ENCODE results near the gene ROR1. TPM values are rescaled to one million over a fixed set of nuclear protein-coding genes. Genes with fewer than 3 reads are reported as not detected.

Gene ROR1
- total and polyA plus RNA-seq, 9 of the 15 experiments (the other 6 are each of a cell fraction or from before 2014, with no cell fraction given): 0.02 TPM; not detected in 8

GRCh38 chr1:64060611-64061302 is 286.9 kb downstream of the ROR1 start:
- no TSS peak for BruUV-seq (replicated peaks)

GRCh38 chr1:64061430-64062104 is 287.8 kb downstream of the ROR1 start:
- no peak for FAIRE-seq
- H3K9ac ChIP-seq (ENCODE audit: insufficient read depth in 1 of 2, low read depth in 2 of 2, low read length in 2 of 2): no peak overlapping the region
- H3K79me2 ChIP-seq (ENCODE audit: control insufficient read depth, insufficient read depth, low read length): no peaks in the 10 kb centered on the region
- H3K4me2 ChIP-seq (ENCODE audit: insufficient read depth, low read length): no peak overlapping the region
- H3K9me3 ChIP-seq (replicated peaks; ENCODE audit: control insufficient read depth, insufficient read depth, low read depth, low read length): no peaks in the 10 kb centered on the region
- in situ Hi-C loops (cut with MboI): no loop called here
- H4K20me1 ChIP-seq (replicated peaks; ENCODE audit: control insufficient read depth, insufficient read depth, low read length): no peaks in the 10 kb centered on the region
- 0% methylated on average over 2 of the region's 2 CpGs for WGBS (ENCODE audit: insufficient coverage, low coverage, missing lambda C conversion rate)
- H3K9me1 ChIP-seq (ENCODE audit: control insufficient read depth, insufficient read depth, low read length): no peaks in the 10 kb centered on the region
- no peaks in the 10 kb centered on the region for H3K4me1 ChIP-seq (replicated peaks in 1 of 2; ENCODE audit: control insufficient read depth in 2 of 2, insufficient read depth in 2 of 2, low read length in 2 of 2)
- no peak overlapping the region for H2AFZ ChIP-seq (ENCODE audit: low read depth, low read length)
- no TSS peak for BruUV-seq (replicated peaks)
- H3K27me3 ChIP-seq (ENCODE audit: control insufficient read depth in 2 of 2, insufficient read depth in 2 of 2, low read length in 2 of 2): no peaks in the 10 kb centered on the region
- H3K4me3 ChIP-seq: no peak overlapping the region
- H3K36me3 ChIP-seq (ENCODE audit: control insufficient read depth, insufficient read depth, low read length): no peaks in the 10 kb centered on the region
- ATAC-seq: no peak
- CTCF ChIA-PET (ENCODE audit: low intra/inter-chr PET ratio): no interaction called here
- no peak for DNase-seq (ENCODE audit: extremely low read depth in 1 of 4, low spot score in 3 of 4)
- POLR2A ChIA-PET: no interaction called here
- intact Hi-C loops (cut with micrococcal nuclease): no loop called here
- H3K27ac ChIP-seq (ENCODE audit: extremely low read depth, low read depth, low read length): no peak overlapping the region
- TF ChIP-seq MXI1 (IDR thresholded peaks at IDR 0.05; ENCODE audit: low read depth, low read length): no peak
- TF ChIP-seq EGR1 (conservative IDR thresholded peaks at IDR 0.05): no peak
- TF ChIP-seq ZNF436 (CRISPR knock-in tag; IDR thresholded peaks at IDR 0.05): no peak
- no peak for TF ChIP-seq RAD51 (IDR thresholded peaks at IDR 0.05; ENCODE audit: borderline replicate concordance, low read depth)
- TF ChIP-seq ZNF277 (CRISPR knock-in tag; IDR thresholded peaks at IDR 0.05; ENCODE audit: borderline replicate concordance): no peak
- TF ChIP-seq ATF2 (CRISPR knock-in tag; IDR thresholded peaks at IDR 0.05): no peak
- no peak for TF ChIP-seq RNF2 (IDR thresholded peaks at IDR 0.05)
- TF ChIP-seq SNAPC5 (CRISPR knock-in tag; IDR thresholded peaks at IDR 0.05): no peak
- TF ChIP-seq ATF4 (CRISPR knock-in tag; IDR thresholded peaks at IDR 0.05): no peak

More at GRCh38 chr1:64060611-64061302, 286.9 kb downstream of the ROR1 start:
- TF ChIP-seq FOXA3 (CRISPR knock-in tag; conservative IDR thresholded peaks at IDR 0.05 in 1 of 2, IDR thresholded peaks at IDR 0.05 in 1 of 2): no peak
- TF ChIP-seq CBFA2T3 (IDR thresholded peaks at IDR 0.05): 0 out of 2 replicates have a peak, but pooled peaks have one; percentile 6
- TF ChIP-seq THRAP3 (IDR thresholded peaks at IDR 0.05; ENCODE audit: borderline replicate concordance): no peak
- no peak for TF ChIP-seq LARP7 (IDR thresholded peaks at IDR 0.05)
- 0 out of 2 replicates have a peak, but pooled peaks have one; percentile 10 for TF ChIP-seq TEAD4 (IDR thresholded peaks at IDR 0.05; ENCODE audit: low read length)
- TF ChIP-seq TEAD4 (CRISPR knock-in tag; IDR thresholded peaks at IDR 0.05; ENCODE audit: borderline replicate concordance): no peak
- intact Hi-C loops (cut with micrococcal nuclease): no loop called here
- H3K27me3 ChIP-seq (ENCODE audit: control insufficient read depth in 2 of 2, insufficient read depth in 2 of 2, low read length in 2 of 2): no peaks in the 10 kb centered on the region
- ATAC-seq (no peak), FAIRE-seq (no peak), DNase-seq (ENCODE audit: extremely low read depth in 1 of 4, low spot score in 3 of 4) (no peak)
- no peak overlapping the region for H3K4me2 ChIP-seq (ENCODE audit: insufficient read depth, low read length)
- no peaks in the 10 kb centered on the region for H3K9me1 ChIP-seq (ENCODE audit: control insufficient read depth, insufficient read depth, low read length)
- ChIA-PET CTCF (ENCODE audit: low intra/inter-chr PET ratio) (no interaction called here), POLR2A (no interaction called here)
- H2AFZ ChIP-seq (ENCODE audit: low read depth, low read length): no peak overlapping the region
- H3K79me2 ChIP-seq (ENCODE audit: control insufficient read depth, insufficient read depth, low read length): no peaks in the 10 kb centered on the region
- H3K9me3 ChIP-seq (replicated peaks; ENCODE audit: control insufficient read depth, insufficient read depth, low read depth, low read length): no peaks in the 10 kb centered on the region
- no peaks in the 10 kb centered on the region for H3K4me1 ChIP-seq (replicated peaks in 1 of 2; ENCODE audit: control insufficient read depth in 2 of 2, insufficient read depth in 2 of 2, low read length in 2 of 2)
- no peak overlapping the region for H3K27ac ChIP-seq (ENCODE audit: extremely low read depth, low read depth, low read length)
- H3K9ac ChIP-seq (ENCODE audit: insufficient read depth in 1 of 2, low read depth in 2 of 2, low read length in 2 of 2): no peak overlapping the region
- 0% methylated on average over 2 of the region's 2 CpGs for whole genome bisulfite sequencing (ENCODE audit: insufficient coverage, low coverage, missing lambda C conversion rate)
- H3K36me3 ChIP-seq (ENCODE audit: control insufficient read depth, insufficient read depth, low read length): no peaks in the 10 kb centered on the region
- in situ Hi-C loops (cut with MboI): no loop called here
- H3K4me3 ChIP-seq: no peak overlapping the region
- no peaks in the 10 kb centered on the region for H4K20me1 ChIP-seq (replicated peaks; ENCODE audit: control insufficient read depth, insufficient read depth, low read length)
